Right kidney (tissue), 1 donor: ENCODE data around the gene USP30.
A peak's percentile ranks its signal among the peaks of the same experiment; 100 is the strongest.

Experiments used
- DNase-seq: peaks from one replicate; pipeline ENCODE4 v3.0.0-alpha.2; 2016

The USP30 gene

GRCh38 chr12:109097435-109098182 lies 45.2 kb downstream of the USP30 start, which contains the start of gene UNG:
TSS of gene UNG (plus strand) at chr12:109097597. CDS start at chr12:109097680, 83 bp downstream.
- DNase-seq: peak; percentile 64

- DNase-seq: peak; percentile 95
Observed at GRCh38 chr12:109098183-109098604, 45.8 kb downstream of the USP30 start.

- DNase-seq: no peak
Observed at GRCh38 chr12:109098651-109099050, 46.3 kb downstream of the USP30 start.

DNA sequence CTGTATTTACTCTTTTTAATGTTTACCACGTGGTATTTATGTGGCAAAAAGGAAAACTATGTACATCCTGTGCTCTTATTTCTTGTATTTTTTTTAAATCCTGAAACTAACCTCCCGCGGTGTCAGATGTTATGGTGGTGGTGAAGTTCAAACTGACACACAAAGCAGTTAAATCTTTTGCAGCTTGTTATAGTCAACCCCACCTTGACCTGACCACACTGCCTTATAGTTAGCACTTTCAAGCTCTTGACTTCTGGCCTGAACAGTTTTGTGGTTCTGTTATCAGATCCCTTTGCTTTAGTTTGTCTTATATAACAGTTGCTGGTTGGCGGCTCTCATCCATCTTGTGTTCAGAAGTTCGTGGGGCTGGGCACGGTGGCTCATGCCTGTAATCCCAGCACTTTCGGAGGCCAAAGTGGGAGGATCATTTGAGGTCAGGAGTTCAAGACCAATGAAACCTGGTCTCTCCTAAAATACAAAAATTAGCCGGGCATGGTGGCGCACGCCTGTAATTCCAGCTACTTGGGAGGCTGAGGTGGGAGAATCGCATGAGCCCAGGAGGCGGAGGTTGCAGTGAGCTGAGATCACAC lies 47.1 kb downstream of the USP30 start:
- DNase-seq: no peak

- DNase-seq: no peak
Observed at GRCh38 chr12:109100741-109101140, 48.4 kb downstream of the USP30 start.

GRCh38 chr12:109102491-109102890 lies 50.1 kb downstream of the USP30 start:
- no peak for DNase-seq

GRCh38 chr12:109105176-109105575 lies 52.8 kb downstream of the USP30 start:
- DNase-seq: no peak

- no peak for DNase-seq
Observed at GRCh38 chr12:109109746-109110350, 57.5 kb downstream of the USP30 start.

- peak; percentile 94 for DNase-seq
Observed at GRCh38 chr12:109110988-109111495, 58.7 kb downstream of the USP30 start.

DNA sequence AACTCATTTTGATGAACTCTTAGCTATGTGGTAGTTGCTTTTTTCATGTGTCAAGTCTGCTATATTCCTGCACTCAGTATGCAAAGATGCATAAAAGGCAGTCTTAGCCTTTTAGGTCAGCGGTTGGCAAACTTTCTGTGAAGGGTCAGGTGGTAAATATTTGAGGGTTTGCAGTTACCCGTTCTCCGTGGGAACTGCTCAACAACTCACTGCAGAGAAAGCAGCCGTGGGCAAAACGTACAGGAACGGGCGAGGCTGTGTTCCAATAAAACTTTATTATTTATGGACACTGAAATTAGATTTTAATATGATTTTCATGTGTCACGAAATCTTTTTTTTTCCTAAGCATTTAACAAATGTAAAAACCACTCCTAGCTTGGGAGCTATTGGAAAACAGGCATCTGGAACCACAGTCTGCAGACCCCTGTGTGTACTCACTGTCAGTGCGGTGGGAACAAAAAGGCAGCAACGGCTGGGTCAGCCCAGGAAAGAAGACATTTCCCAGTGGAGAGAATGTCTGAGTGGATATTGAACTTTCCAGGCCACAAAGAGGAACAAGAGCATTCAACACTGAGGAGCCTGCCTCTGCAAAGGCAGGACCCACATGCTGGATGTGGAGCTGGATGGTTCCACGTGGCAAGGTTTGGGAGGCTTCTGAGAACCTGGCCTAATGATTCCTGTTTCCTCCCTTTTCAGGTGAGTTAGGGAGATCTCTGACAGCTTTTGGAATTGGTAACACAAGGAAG lies 60.5 kb downstream of the USP30 start:
- DNase-seq: no peak

- no peak for DNase-seq
Observed at GRCh38 chr12:109113661-109114321, 61.4 kb downstream of the USP30 start.

DNA sequence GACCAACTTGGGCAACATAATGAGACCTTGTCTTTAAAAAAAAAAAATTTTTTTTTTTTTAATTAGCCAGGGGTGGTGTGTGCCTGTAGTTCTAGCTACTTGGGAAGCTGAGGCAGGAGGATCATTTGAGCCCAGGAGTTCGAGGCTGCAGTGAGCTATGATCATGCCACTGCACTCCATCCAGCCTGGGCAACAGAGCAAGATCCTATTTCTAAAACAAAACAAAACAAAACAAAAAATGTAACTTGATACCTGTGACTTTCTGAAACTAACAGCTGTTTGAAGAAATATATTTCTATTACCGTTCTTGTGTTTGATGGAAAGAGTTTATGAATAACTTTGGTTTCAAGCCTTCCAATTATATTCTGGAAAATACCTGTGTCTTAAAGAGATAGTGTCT lies 62.3 kb downstream of the USP30 start:
- DNase-seq: no peak

- DNase-seq: no peak
Observed at GRCh38 chr12:109115404-109115757, 63.0 kb downstream of the USP30 start.

DNA sequence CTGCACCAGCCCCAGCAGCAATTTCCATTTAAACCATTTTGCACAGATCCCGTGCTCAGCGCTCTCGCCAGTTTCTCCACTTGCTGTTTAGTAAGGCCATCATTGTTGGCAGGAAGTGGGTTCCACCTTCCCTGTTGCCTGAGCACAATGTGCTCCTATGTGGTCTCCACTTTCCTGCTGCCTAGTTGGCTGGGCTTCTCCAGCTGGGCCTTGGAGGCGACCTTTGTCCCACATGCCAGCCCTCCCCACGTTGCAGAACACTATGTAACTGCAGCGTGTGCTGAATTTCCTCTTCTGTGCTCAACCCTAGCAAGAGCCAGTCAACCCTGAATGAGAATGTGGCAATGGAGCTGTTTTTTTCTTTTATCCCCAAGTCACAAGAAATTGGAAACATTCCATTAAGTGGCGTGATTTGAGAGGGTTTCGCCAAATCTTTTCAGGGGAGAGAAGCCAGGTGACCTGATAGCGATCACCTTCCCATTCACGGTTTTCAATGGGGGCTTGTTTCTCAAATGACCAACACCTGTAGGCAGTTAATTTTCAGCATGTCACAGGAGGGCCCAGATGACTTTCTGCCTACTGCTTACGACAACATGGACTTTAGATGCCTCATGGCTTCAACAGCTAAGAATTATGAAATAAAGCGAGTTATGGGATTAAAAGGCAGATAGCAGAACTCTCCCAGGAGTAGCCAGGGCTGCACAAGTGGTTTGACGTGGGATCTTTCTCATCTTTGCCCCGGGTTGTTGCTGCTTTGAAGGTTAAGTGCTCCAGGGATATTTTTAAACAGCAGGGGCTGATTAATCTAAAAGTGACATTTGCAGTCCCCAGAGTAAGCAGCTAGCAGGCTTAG lies 63.6 kb downstream of the USP30 start, which contains the start of gene ACACB:
ACACB (plus strand) TSS at position 830 of the 853 bp plus-strand sequence. CDS start 22,819 bp downstream, outside the sequence.
- peak; percentile 66 for DNase-seq

- no peak for DNase-seq
Observed at GRCh38 chr12:109116611-109116949, 64.2 kb downstream of the USP30 start.

GRCh38 chr12:109120095-109120494 lies 67.7 kb downstream of the USP30 start:
- DNase-seq: no peak

GRCh38 chr12:109120557-109120956 lies 68.2 kb downstream of the USP30 start:
- DNase-seq: no peak

DNA sequence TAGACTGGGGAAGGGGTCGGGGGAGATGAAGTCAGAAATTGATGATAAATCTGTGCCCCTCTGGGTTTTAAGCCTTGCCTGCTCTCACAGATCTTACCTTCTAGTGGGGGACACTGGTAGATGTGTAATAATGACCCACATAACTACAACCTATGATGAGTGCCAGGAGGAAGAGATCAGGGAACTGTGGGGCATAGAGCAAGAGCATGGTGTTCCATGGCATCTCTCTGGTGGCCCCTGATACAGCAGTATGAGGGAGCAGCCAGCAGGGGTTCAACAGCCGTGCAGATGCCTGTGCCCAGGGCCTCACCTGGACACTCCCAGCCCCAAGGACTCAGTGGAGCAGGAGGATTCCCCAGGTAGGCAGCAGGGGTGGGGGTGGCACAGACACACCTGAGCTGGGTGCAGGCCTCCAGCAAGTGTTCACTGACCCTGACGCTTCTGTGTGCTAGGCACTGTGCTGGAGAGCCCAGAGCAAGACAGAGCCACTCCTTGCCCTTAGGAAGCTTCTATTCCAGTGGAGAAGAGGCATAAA lies 69.0 kb downstream of the USP30 start:
- no peak for DNase-seq

DNA sequence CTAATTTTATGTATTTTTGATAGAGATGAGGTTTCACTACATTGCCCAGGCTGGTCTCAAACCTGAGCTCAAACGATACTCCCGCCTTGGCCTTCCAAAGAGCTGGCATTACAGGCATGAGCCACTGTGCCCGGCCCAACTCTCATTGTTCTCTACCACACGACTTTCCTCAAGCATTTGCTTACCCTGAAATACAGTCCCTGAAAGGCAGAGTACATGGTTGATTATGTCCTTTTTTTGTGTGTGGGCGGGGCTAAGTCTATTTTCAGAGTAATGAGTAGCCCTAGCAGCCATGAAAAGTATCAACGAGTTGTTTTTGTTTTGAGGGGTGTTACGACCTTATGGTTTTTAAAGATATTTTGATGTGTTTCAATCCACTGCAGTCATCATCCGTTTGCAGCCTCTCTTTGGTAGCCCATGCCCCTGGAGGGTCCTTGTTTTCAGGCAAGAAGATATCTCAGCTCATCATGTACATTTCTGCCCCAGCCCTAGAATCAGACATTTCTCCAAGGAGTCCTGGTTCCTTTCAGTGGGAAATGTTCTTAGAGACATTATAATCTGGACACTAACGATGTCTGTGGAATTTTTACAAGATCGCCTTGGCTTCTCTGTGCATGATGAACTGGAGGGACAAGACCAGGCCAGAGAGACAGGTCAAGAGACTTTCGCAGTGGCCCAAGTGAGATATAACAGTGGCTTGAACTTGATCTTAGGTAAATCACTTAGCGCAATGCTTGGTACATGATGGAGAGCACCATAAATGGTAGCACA lies 72.7 kb downstream of the USP30 start:
- DNase-seq: no peak

DNA sequence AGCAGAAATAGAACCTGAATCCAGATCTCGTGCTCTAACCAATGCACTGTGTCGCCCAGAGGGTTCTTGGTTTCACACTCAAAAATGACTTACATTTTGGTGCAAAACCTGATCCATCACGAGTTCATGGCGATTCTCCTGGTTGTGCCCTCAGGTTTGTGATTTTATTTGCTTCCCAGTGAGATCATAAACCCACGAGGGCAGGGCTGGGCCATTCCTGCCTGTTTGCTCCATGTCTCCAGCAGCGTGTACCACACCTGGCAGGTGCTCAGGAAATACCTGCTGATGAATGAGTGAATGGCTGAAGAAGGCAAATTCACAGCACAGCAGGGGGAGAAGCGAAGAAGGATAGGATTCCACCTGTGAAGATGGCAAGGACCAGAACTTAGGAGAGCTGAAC lies 73.4 kb downstream of the USP30 start:
- no peak for DNase-seq
